ENCODE data around the gene GDF3. TPM values are rescaled to one million over a fixed set of nuclear protein-coding genes. Genes with fewer than 3 reads are reported as not detected.

Gene GDF3
- not detected in 2 replicates for total RNA-seq

GRCh38 chr12:7695566-7696197, at the start of gene GDF3:
GDF3 (minus strand) TSS chr12:7695775; CDS start chr12:7695728, 47 bp downstream.

DNA sequence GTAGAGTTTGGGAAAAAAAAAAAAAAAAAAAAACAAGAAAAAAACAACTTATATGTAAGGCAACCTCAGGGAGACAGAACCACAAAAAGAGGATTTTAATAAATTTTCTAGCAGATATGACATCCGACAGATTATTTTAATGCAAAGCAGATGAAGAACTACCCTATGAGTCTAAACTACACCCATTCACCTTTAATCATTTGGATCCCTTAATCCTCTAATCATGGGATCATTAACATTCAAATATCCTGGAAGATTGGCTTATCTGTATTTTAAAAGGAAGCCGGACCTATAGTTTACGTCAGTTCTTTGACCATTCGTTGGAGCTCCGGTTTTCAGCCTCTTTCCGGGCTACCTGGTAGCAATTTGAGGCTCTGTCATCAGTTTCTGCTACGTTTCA, 15.6 kb upstream of the GDF3 start, which contains the start of gene DPPA3:
TSS of gene DPPA3 (plus strand) at position 301 of the 400 bp plus-strand sequence. CDS start 138 bp downstream, outside the sequence.

Other genes starting within 250 kb of the GDF3 start
- not detected in 2 replicates for gene CD163, start 192.0 kb downstream of the GDF3 start, total RNA-seq
- gene APOBEC1, start 29.9 kb downstream of the GDF3 start, total RNA-seq = not detected in 2 replicates
- not detected in 2 replicates for gene DPPA3, start 15.7 kb upstream of the GDF3 start, total RNA-seq
- gene CLEC4C, start 51.6 kb upstream of the GDF3 start, total RNA-seq = not detected in 2 replicates
- gene NANOGNB, start 69.4 kb upstream of the GDF3 start, total RNA-seq = not detected in 2 replicates
- gene NANOG, start 93.6 kb upstream of the GDF3 start, total RNA-seq = not detected in 2 replicates
- gene SLC2A14, start 177.1 kb upstream of the GDF3 start, total RNA-seq = not detected in 2 replicates
- gene SLC2A3, start 240.4 kb upstream of the GDF3 start, total RNA-seq = 10.4 and 16.6 TPM in 2 replicates